Esophagus squamous epithelium (tissue), 5 donors: ENCODE measurements around the gene TXLNB. TPM values are rescaled to one million over a fixed set of nuclear protein-coding genes. Genes with fewer than 3 reads are reported as not detected.

Experiments used
- DNase-seq: peaks from one replicate; lab custom pipeline; 2025; lab: John Stamatoyannopoulos, UW
- H3K27ac ChIP-seq, 4 donors: fragments of 200-600 bp; sonication (generic); one replicate each; pipeline ENCODE4 v1.5.1; 2016 to 2019; ENCODE audit warnings: mild to moderate bottlenecking in 1 of 4
- H3K27me3 ChIP-seq, 4 donors: fragments of 200-600 bp; sonication (generic); 1 replicate in 3 of 4; 2 replicates in 1 of 4; pipeline versions ENCODE4 v1.5.1 to v1.6.0; 2017 to 2021; ENCODE audit warnings: antibody characterized with exemption in 1 of 4
- H3K36me3 ChIP-seq, 3 donors: fragments of 200-600 bp; sonication (generic); one replicate each; pipeline ENCODE4 v1.5.1; 2016 to 2019
- H3K4me1 ChIP-seq, 3 donors: fragments of 200-600 bp; sonication (generic); one replicate each; pipeline ENCODE4 v1.5.1; 2017 to 2019
- H3K4me3 ChIP-seq, 4 donors: fragments of 200-600 bp; sonication (generic); 1 replicate in 3 of 4; 2 replicates in 1 of 4; pipeline ENCODE4 v1.5.1; 2016 to 2019; ENCODE audit warnings: mild to moderate bottlenecking in 2 of 4, moderate library complexity in 1 of 4
- H3K9me3 ChIP-seq, 3 donors: fragments of 200-600 bp; sonication (generic); one replicate each; pipeline ENCODE4 v1.5.1; 2016 to 2019
- CTCF ChIP-seq, 6 experiments: fragments of 450-650 bp in 4 of 6; fragments of 200-600 bp in 2 of 6; sonication (generic) in 2 of 6; IDR thresholded peaks; one replicate each; pipeline ENCODE4 v1.5.1; 2016 to 2019; ENCODE audit warnings: antibody characterized with exemption in 6 of 6, mild to moderate bottlenecking in 4 of 6, moderate library complexity in 4 of 6
- POLR2A ChIP-seq, 4 donors: fragments of 450-650 bp; IDR thresholded peaks; one replicate each; pipeline ENCODE4 v1.6.1; 2017; ENCODE audit warnings: antibody characterized with exemption in 4 of 4, mild to moderate bottlenecking in 4 of 4, moderate library complexity in 3 of 4
- WGBS, 2 donors: methylation state at CpG; one replicate each; pipeline ENCODE4 v1.1.5; 2018; 5-methylcytosine and 5-hydroxymethylcytosine counted together
- intact Hi-C: fragments of 100-400 bp; cut with DNase I; formaldehyde crosslinking; loops from one replicate; pipeline ENCODE4 v1.15.0; 2022
- total RNA-seq, 4 donors: library from RNA; depleted of rRNA; stranded (reverse); fragments of >200 nt; gene quantifications; one replicate each; pipeline ENCODE4 v1.1.0, GENCODE V29; 2016
- donor health status: DM: yes; HTN: yes; CAD: no.

TXLNB gene
- total RNA-seq, 4 donors from 2014 or later = 0.04 to 1.1 (median 0.24) TPM

- no peak overlapping the region for H3K4me3 ChIP-seq
- H3K27ac ChIP-seq = no peak overlapping the region
- H3K27me3 ChIP-seq = no peaks in the 10 kb centered on the region
- peaks cover 0 to 13% (median 7%) of the 10 kb centered on the region in 3 donors for H3K4me1 ChIP-seq
- H3K9me3 ChIP-seq = no peaks in the 10 kb centered on the region
- no peak for TF ChIP-seq POLR2A (IDR thresholded peaks at IDR 0.05)
- no peak for TF ChIP-seq CTCF (IDR thresholded peaks at IDR 0.05)
- no peaks in the 10 kb centered on the region for H3K36me3 ChIP-seq
- WGBS, 2 donors = 79 to 85% methylated on average over 14 to 17 of the region's 29 CpGs
- intact Hi-C loops = no loop called here
- DNase-seq = no peak
Observed at GRCh38 chr6:139242457-139243240, 49.1 kb downstream of the TXLNB start.

- no peak overlapping the region for H3K4me3 ChIP-seq
- no peak for DNase-seq
- no peaks in the 10 kb centered on the region for H3K27me3 ChIP-seq
- 11 to 12% methylated on average over 2 of the region's 2 CpGs for WGBS, 2 donors
- no peaks in the 10 kb centered on the region for H3K9me3 ChIP-seq
- intact Hi-C loops = no loop called here
- no peaks in the 10 kb centered on the region for H3K36me3 ChIP-seq
- peak overlapping the region in 1 of 4 donors; percentile 22 for H3K27ac ChIP-seq
- TF ChIP-seq CTCF (IDR thresholded peaks at IDR 0.05) (no peak), POLR2A (IDR thresholded peaks at IDR 0.05) (no peak)
- H3K4me1 ChIP-seq = peaks cover 0 to 13% (median 7%) of the 10 kb centered on the region in 3 donors
Observed at GRCh38 chr6:139240161-139241010, 51.4 kb downstream of the TXLNB start.

GRCh38 chr6:139239064-139239463 lies 52.7 kb downstream of the TXLNB start:
- no peak for TF ChIP-seq POLR2A (IDR thresholded peaks at IDR 0.05)
- no peak for TF ChIP-seq CTCF (IDR thresholded peaks at IDR 0.05)
- intact Hi-C loops = no loop called here
- Histone ChIP-seq H3K4me3 (no peak overlapping the region), H3K9me3 (peaks cover 3 to 9% (median 6%) of the 10 kb centered on the region in 3 donors), H3K4me1 (peaks cover 0 to 13% (median 7%) of the 10 kb centered on the region in 3 donors), H3K27ac (peak overlapping the region in 1 of 4 donors; percentile 9), H3K27me3 (no peaks in the 10 kb centered on the region), H3K36me3 (no peaks in the 10 kb centered on the region)
- no peak for DNase-seq
- 54 to 70% methylated on average over 9 to 10 of the region's 10 CpGs for WGBS, 2 donors

GRCh38 chr6:139236105-139236504 lies 55.7 kb downstream of the TXLNB start:
- Histone ChIP-seq H3K4me3 (no peak overlapping the region), H3K4me1 (peaks cover 0 to 16% (median 7%) of the 10 kb centered on the region in 3 donors), H3K36me3 (no peaks in the 10 kb centered on the region), H3K9me3 (peaks cover 4 to 10% (median 6%) of the 10 kb centered on the region in 3 donors), H3K27me3 (no peaks in the 10 kb centered on the region), H3K27ac (no peak overlapping the region)
- WGBS, 2 donors = 84 to 91% methylated on average over 4 to 5 of the region's 5 CpGs
- DNase-seq = no peak
- TF ChIP-seq CTCF (IDR thresholded peaks at IDR 0.05) (no peak), POLR2A (IDR thresholded peaks at IDR 0.05) (no peak)
- intact Hi-C loops = no loop called here
